HG03280 (cell line): ENCODE measurements around the gene RAB17.
"Not testable (repeated sequence)": the region's sequence is repeated elsewhere in the genome, so short reads cannot be mapped to it uniquely, and the experiment has no call there.

ENCODE experiments used
- ATAC-seq: cut with Tn5 transposase; IDR thresholded peaks from one replicate; pipeline ENCODE4 v1.9.1; 2021; ENCODE audit warnings: mild to moderate bottlenecking, moderate library complexity; ENCODE audit not compliant: unreplicated experiment

The RAB17 gene

DNA sequence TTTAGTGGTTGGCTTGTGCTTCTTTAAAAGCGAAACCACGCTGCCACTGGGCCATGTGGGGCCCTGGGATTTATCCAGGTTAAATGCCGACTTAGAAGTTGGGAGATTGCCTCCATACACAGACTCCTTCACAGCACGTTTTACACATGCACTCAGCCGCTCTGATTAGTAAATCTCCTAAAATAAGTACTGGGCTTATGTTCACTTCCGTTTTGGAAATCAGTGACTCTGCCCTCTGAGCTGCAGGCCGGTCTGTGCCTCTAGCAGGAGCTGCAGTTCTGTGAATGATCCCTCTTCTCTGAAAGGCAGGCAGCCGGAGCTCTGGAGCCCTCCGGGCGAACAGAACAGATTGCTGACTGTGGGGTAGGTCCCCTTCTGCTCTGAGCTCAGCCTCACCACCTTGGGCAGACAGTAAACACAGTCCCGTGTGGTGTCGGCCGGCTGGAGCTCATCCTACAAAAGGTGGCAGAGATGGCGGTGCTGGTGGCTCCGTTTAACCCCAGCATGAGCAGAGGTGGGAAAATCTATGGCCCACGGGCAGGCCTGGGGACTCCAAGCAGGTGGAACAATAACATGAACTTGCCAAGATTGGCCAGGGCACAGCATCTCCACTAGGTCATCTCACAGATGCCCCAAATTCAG lies 9.8 kb upstream of the RAB17 start:
- no peak for ATAC-seq

DNA sequence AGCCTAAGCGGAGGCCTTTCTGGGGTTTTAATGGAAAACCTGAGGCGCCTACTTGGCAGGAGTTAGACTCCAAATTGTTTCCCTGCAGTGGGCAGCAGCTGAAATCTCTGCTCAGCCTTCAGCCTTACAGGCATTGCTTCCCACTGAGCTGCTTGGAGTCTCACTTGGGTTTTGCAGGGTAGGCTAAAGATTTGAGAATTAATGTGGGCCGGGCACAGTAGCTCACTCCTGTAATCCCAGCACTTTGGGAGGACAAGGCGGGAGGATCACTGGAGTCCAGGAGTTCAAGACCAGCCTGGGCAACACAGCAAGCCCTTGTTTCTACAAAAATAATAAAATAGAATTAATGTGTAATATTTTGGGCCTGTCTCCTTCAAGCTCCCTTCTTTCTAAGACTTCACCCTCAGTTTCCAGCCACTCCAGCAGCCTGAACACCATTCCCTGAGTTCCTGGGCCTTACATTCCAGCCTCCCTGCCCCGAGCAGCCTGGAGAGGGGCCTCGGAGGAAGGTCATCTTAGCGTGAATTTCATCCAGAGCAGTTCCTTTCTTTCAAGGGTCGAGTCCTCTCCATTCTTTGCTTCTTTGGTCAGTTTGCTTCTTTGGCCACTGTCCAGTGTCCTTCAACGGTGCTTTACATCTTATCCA lies 9.1 kb upstream of the RAB17 start:
- no peak for ATAC-seq

DNA sequence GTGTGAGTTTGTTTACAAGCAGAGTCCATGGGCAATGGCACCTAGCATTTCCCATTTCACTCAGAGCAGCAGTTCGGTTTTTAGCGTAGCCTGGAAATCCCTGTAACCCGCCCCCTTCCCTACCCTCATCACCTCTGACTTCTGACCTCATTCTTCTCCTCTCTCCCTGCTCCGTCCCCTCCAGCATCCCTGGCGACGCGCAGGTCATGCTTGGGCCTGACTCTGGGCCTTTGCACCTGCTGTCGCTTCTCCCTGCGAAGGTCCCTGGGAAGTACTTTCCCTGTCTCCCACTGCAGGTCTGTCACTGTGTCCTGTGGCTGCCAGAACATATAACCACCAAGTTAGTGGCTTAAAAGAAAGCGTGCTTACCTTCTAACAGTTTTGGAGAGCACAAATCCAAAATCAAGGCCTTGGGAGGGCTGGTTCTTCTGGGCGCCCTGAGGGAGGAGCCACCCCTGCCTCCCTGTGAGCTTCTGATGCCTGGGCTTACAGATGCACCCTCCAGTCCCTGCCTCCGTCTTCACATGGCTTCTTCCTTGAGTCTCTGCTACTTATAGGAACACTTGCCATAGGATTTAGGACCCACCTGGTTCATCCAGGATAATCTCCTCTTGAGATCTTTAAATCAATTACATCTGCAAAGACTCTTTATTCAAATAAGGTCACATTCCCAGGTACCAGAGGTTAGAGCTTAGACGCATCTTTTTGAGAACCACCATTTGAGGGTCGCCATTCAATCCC lies 8.1 kb upstream of the RAB17 start:
- ATAC-seq = no peak

DNA sequence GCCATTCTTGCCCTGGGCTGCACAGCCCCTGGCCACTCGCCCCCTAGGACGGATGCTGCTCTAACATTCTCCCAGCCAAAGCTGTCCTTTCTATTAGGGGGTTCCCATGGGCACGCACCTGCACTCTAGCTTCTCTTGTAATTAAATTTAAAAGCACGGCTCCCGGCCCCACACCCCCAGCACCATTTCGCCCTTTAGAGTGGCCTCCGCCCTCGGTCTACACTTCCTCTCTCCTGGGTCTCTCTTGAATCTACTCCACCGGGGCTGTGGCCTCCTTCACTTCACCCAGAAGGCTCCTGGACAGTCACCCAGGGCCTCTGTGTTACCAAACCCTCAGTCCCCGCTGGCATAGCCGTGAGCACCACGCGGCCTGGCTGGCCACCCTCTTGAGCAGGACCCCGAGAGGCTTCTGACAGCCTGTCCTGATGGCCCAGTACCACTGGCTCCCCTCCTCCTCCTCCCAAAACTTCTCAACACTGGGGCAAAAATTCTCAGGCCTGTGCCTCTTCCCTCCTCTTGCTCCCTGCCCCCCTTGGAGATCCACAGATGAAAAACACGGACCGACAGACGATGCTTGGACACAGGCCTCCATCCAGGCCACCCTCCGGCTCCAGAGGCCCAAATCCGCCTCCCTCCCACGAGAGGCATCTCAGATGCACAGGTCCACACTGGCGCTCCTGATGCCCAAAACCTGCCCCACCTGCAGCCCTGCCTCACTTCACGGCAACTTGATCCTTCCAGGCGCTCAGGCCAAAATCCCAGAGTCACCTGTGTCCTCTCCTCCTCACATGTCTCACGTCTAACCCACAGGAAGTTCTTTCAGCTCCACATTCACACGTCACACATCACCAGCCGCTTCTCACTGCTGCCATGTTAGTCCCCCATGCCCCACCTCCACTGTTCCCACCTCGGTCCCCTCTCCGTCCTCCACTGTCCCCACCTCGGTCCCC lies 6.9 kb upstream of the RAB17 start:
- ATAC-seq = no peak

- ATAC-seq = no peak
These were observed 6.1 kb upstream of the RAB17 start for GRCh38 chr2:237596520-237597195.

- ATAC-seq = not testable (repeated sequence)
These were observed 5.4 kb upstream of the RAB17 start for GRCh38 chr2:237595829-237596519.

- ATAC-seq = no peak
These were observed 4.0 kb upstream of the RAB17 start for GRCh38 chr2:237594514-237594871.

DNA sequence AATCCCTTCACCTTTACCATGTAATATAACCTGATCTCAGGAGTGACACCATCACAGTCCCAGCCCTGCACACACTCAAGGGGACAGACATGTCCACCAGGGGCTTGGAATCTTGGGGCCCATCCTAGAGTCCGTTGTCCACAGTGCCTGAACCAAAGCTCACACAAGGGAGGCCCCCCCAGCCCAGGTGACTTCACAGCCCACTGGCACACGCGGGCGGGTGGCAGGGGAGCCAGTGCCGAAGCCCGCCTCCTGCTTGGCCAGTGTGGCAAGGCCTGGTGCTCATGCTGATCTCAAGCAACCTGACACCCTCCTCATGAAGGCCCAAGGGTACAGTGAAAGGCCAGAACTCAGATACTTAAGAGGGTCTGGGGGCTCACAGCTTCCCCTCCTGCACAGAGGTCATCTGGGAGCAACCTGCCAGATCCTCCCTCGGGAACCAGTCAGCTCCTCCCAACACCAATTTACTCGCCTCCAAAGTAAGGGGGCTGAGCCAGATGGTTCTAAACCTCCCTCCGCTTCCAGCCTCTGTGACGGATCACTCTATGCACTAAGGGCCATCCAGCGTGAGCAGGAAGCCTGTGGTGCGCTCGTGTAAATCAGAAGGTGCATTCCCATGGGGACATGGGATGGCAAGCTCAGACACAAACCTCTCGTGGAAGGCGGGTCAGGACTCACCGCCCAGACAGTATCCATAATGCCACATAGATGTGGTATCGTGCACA lies 3.2 kb upstream of the RAB17 start:
- ATAC-seq = no peak

DNA sequence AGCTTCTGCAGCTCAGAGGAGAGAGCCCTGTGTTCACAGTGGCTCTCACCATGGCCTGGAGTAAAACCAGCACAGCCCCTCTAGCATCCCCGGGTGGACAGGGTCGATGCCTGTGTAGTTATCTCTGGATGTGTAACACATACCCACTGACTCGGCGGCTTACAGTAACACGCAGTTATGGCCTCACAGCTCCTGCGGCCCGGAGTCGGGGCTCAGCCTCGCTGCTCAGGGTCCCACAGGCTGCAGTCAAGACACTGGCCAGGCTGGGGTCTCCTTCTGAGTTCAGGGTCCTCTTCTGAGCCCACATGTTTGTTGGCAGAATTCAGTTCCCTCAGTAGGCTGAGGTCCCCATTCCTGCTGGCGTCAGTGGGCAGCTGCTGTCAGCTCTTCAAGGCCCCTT lies 2.5 kb upstream of the RAB17 start:
- no peak for ATAC-seq

DNA sequence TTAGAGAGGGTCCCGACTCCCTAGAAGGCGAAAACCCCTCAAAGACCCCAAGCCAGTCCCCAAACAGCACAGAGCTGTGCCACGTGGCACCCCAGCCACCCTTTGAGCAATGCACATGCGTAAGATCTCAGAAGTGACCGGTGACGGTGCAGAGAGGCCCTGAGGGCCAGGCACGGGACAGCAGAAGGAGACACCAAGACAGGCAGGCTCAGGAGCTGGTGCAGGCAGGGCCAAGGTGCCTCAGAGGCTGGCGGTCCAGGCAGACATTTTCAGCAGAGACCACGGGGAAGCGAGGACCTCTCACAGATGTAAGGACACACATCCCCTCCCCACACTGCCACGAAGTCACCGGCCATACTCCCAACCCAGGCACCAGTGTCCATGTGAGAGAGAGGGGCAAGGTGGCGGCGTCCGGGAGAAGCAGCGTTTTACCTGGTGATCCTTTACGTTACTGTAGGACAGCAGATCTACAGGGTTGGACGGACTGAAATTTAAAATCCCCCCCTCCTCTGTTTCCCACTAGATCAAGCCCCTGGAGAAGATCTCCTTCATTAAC lies 2.0 kb upstream of the RAB17 start:
- no peak for ATAC-seq

DNA sequence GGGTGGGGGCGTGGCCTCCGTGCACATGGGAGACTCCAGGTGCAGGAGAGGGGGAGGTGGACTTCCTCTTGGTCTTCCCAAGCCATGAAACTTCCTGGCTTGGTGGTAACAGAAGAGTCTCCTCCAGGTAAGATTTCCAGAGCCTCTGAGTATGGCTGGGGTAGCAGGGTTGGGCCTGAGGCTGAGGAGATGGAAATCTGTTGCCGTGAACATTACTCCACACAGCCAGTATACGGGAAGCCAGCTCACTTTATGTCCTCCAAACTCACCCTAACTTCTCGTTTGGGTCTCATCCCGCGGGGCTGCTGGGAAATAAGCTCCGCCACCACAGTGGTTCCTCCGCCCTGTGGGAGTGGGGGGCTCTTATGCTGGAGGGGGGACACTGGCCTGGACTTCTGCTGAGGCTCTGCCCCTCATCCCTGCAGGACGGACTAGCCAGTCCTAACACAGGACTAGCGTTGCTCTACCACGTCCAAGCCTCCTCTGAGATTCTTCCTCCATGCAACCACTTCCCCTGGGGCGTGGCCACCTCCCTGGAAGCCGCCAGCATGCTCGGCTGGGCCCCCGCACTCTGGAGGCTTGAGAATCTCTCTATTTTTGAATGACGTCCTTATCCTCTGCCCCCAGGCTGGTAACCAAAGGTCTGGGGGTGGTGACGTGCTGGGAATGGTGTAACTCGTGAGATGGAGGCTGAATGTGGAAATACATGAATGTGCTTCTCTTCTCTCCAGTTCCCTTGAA lies 777 bp upstream of the RAB17 start:
- no peak for ATAC-seq

- no peak for ATAC-seq
These were observed 2.4 kb downstream of the RAB17 start for GRCh38 chr2:237588044-237588696.

DNA sequence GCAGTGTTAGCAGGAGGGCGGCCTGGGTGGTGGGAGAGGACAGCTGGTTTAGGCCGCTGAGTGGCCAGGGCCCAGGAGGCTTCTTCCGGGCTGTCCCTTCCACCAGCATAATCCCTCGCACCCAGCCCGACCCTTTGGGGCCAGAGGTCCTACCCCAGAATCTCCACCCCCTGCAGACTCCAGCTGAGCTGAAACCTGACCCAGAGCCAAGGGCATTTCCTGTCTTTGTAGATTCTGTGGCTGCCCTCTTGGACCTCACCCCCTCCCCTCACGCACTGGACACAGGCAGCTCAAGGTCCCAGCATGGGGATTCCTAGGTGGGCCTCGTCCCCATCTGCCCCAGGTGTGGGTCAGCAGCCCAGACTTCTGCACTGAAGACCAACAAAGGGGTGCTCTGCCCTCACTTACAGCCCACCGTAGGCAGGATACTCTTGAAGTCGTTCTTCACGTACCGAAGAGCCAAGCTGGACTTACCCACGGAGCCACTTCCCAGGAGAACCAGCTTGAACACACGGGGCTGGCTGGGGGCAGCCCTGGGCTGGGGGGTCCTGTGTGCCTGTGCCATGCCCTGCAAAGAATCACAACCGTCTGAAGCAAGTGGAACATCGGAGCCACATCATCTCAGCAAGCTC lies 4.8 kb downstream of the RAB17 start:
- no peak for ATAC-seq

GRCh38 chr2:237583385-237584295 lies 6.9 kb downstream of the RAB17 start:
- ATAC-seq = no peak

DNA sequence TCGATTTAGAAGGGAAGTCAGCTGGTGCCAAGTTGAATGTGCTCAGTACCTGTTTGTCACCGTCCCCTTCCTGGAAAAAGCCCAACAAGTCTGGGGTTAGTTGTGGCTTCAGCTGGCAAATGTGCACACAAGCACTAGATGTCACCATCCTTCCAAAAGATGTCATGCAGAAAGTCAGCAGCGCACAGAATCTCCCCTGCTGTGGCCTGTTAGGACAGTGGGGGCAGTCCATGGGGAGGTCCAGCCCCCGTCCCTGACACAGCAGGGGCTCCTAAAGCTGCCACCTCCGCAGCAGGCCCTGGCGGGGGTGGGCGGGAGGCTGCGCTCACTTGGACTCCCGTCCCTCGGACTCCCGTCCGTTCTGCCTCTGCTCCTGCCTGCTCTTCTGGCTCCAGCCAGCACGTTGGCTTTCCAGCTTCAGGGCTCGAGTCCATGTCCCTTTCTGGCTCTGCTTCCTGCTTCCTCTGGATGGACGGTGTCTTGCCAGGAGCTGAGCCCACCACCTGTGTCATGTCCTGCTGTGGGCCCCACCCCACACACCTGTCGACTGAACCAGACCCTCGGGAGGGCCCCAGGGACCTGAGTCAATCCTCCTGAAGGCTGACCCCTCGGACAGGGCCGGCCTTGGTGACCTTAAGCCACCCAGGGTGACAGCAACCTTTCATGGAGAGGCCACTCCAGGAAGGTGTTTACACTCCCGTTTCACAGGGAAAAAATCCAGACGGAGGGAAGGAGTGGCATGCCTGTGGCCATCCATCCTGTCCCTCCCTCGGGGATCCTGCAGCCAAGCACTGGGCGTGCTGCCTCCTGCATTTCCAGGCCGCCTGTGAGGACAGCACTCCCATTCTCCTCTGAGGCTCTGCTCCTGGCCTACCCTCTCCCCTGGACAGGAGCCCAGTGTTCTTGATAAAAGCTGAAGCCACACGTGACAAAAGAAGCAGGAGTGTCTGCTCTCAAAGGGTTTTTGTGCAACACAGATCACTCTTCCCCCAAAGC lies 8.5 kb downstream of the RAB17 start:
- ATAC-seq = no peak
